HG03139 (cell line): Measurements from ENCODE around the gene CAPN1.
"Not testable (repeated sequence)": the region's sequence is repeated elsewhere in the genome, so short reads cannot be mapped to it uniquely, and the experiment has no call there.

ENCODE experiments used
- ATAC-seq: cut with Tn5 transposase; IDR thresholded peaks from one replicate; pipeline ENCODE4 v1.9.1; 2021; ENCODE audit not compliant: unreplicated experiment

Gene CAPN1

DNA sequence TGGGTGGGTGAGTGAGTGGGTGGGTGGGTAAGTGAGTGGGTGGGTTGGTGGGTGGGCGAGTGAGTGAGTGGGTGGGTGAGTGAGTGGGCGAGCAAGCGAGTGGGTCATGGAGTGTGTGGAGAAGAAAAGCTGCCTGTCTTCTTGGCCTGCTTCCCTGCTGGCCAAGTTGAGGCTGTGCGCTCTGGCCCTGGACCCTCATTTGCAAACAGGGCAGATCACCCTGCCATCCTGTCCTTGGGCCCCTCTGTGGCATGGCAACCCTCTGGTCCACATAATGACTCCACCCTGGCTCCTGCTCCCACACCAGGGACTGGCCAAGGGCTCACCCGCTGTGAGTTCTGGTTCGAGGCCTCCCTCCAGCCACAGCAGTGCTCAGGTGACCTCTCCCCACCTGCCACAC is 35.1 kb downstream of the CAPN1 start:
- ATAC-seq, result no peak

DNA sequence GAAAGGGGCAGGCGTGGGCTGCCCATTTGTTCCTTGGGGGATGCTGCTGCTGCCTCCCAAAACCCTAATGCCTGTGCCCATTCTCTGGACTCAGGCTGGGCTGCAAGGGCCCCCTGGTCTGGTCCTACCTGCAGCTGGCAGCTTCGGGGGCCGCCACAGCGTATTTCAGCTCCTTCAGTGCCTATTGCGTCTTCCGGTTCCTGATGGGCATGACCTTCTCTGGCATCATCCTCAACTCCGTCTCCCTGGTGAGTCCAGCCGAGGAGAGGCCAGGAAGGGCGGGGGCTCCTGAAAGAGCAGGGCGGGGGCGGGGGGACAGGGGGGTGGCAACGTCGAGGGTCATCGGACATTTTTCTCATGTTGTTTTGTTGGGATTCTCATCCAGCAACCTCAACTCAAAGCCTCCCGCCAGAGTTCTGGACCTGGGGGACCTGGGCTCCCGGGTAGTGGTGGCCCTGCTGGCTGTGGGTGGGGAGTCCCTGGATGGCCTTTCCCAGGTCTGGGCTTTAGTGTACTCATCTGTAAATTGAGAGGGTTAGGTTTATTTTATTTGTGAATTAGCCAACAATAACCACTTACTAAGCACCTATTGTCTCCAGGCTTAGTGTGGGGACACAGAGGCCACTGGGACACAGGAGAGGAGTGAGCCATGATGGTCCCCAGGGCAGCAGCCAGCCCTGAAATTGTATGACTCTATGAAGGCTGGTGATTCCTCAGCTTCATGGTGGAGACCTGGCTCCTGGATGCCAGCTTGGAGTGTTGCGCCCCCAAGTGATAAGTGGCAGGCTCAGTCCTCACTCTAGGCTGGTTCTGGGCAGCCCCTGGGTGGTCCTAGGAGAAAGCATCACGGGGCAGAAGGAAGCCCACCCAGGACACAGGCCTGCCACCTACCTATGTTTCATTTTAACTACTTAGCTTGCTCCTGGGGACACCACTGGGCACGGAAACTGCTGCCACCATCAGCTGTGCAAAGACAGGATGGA is 36.0 kb downstream of the CAPN1 start:
- ATAC-seq, result no peak

DNA sequence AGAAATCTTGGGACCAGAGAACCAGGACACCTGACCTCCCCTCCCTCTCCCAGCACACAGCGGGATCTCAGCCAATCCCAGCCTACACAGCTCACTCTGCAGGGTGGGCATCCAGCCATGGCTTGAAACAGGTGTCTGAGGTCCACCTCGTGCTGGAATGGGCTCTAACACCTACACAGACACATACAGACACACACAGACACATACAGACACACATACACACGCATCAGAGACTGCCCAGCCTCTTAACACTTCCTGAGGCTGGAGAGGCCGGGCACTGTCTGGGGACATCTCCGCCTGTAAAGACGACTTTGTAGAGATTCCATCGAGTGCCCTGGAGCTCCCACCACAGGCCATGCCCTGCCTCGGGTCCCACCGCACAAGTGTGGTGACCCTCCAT is 36.7 kb downstream of the CAPN1 start:
- no peak for ATAC-seq

DNA sequence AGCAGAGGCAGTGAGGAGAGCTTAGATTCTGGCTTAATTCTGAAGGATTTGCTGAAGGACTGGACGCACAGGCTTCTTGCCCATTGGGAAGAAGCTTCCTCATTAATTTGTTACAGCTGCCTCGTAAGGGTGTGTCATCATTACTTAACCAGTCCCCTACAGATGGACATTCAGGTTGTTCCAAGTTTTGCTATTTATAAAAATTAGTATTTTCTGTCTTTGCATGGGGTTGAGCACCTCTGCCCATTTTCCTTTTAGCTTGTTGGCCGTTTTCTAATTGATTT is 38.1 kb downstream of the CAPN1 start:
- ATAC-seq, result no peak

DNA sequence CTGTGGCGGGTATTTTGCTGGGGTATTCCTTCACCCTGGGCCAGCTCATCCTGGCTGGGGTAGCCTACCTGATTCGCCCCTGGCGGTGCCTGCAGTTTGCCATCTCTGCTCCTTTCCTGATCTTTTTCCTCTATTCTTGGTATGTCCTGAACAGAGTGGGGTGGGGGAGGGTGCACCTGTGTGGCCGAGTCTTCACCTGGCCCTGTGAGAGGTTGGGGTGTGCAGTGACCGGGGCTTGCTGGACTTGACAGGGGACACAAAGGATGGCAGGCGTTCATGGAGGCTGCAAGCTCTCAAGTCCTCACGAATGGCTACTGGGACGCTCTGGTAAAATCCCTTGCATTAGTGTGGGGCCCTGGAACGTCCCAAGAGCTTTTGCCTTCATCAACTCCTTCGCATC is 39.3 kb downstream of the CAPN1 start:
- no peak for ATAC-seq

DNA sequence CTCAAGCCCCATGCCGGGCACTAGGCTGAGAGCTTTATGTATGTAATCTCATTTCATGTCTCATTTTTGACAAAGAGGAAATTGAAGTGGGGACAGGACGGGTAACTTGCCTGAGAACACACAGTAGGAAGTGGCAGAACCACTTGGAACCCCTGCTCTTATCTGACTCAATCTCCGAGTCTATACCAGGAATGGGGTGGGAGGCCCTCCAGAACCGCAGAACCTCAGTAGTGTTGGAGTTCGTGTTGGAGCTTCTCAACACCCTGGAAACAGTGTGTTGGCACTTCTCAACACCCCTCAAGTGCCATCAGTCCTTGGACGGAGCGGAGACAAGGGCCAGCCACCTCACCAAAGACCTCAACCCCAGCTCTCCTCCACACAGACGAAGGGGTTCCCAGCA is 41.3 kb downstream of the CAPN1 start:
- no peak for ATAC-seq

DNA sequence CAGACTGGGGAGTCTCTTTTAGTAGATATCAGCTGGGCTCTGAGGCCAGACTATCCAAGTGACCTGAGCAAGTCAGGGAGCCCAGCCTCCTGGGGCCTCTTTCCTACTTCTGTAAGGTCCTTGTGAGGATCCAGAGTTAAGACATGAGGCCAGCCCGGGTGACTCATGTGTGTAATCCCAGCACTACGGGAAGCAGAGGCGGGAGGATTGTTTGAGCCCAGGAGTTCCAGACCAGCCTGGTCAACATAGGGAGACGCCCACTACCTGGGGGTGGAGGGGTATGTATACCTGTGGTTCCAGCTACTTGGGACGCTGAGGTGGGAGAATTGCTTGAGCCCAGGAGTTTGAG is 43.2 kb downstream of the CAPN1 start:
- no peak for ATAC-seq

DNA sequence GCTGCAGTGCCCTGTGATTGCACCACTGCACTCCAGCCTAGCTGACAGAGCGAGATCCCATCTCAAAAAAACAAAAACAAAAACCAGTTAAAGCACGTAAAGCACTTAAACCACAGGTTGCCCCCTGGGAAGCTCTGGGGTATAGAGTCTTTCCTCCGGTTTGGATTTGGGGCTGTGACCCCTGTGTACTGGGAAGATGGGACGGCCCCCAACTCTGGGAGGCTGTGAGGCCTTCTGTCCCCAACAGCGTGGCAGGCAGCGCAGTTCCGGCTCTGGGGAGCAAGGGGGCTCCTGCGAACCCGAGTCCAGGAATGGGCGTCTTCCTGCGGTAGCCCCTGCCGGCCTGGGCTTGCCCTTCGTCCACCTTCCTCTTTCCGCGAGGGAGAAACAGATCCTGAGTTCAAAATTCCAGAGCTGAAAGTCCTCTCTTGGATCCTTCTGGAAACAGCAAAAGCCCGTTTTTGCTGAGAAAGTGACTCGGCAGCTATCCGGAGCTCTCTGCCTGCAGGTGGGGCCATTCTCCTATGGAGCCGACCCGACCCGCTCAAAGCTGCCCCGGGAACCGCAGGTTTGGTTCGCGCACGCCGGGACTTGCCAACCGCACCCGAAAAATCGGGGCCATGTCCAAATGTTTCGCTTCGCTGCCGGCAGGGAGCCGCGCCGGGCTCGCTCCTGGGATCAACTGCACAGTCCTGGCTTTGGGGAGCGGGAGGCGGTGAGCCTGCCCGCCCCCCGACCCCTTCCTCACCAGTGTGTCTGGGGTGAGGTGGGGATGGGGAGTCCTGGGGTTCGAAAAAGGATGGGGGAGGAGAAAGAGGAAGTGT is 43.8 kb downstream of the CAPN1 start:
- no peak for ATAC-seq

DNA sequence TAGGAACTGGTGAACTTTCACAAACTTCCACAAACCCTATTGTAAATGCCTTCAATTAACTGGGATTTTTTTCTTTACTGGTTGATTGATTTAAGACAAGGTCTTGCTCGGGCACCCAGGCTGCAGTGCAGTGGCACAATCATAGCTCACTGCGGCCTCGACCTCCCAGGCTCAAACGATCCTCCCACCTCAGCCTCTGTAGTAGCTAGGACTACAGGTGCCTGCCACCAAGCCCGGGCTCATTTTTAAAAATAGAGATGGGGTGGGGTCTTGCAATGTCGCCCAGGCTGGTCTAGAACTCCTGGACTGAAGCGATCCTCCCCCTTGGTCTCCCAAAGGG is 44.3 kb downstream of the CAPN1 start:
- ATAC-seq, result no peak

DNA sequence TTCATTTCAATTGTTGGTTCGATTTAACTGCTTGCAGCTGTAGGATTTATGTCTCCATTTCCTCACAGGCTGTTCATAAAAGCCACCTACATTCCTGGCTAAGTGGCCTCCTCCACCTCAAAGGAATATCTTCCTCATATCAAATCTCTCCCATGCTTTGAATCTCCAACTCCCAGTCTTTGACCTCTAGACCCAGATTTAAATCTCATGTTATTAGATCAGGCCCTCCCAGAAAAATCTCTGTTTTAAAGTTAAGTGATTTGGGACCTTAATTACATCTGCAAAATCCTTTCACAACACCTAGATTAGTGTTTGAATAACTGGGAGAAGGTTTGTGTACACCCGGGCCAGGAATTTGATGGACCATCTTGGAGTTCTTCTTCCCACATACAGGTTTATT is 46.2 kb downstream of the CAPN1 start:
- no peak for ATAC-seq

DNA sequence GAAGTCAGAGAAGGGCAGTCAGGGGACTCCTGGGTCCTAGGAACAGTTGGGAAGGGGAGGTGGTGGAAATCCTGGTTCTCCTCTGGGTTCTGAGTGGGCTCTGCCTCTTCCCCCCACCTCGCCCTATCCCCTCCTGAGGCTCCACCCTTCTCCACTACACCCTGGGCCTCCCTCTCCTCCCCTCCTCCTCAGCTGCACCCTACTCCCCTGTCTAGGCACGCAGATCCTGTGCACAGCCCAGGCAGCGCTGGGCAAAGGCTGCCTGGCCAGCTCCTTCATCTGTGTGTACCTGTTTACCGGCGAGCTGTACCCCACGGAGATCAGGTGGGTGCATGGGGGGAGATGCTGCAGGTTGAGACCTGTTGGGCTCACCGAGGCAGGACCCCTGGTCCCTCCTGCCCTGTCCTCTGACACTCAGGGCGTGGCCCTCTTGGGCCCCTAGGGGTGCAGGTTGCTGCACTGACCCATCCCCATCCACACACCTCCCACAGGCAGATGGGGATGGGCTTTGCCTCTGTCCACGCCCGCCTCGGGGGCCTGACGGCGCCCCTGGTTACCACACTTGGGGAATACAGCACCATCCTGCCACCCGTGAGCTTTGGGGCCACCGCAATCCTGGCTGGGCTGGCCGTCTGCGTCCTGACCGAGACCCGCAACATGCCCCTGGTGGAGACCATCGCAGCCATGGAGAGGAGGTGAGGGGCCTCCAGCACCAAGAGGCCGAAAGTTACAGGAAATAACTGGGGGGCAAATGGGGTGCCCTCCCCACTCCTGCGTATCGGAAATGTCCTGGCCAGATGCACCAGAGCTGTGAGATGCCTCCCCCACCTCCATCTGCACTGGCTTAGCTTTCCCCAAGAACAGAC is 54.7 kb downstream of the CAPN1 start:
- no peak for ATAC-seq

DNA sequence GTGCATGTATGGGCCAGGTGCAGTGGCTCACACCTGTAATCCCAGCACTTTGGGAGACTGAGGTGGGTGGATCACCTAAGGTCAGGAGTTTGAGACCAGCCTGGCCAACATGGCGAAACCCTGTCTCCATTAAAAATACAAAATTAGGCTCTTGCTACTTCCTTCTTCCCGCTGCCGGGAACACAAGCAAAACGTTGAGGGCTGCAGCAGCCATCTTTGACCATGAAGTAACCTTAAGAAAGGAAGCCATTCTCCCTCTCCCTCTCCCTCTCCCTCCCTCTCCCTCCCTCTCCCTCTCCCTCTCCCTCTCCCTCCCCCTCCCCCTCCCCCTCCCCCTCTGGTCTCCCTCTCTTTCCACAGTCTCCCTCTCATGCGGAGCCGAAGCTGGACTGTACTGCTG is 56.6 kb downstream of the CAPN1 start:
- ATAC-seq, result not testable (repeated sequence)

DNA sequence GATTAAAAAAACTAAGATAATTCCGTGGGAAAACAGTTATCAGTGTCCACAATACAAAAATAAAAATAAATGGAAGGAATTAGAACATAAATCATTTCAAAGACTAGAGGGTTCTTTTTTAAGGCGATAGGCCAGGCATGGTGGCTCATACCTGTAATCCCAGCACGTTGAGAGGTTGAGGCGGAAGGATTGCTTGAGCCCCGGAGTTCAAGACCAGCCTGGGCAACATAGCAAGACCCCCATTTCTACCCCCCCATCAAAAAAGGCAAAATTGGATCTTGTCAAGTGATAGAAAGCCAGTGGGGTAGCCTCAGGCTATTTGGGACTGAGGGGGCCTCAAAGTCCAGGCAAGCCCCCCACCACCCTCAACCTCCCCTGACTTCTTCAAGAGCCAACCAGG is 59.4 kb downstream of the CAPN1 start:
- ATAC-seq, result no peak

DNA sequence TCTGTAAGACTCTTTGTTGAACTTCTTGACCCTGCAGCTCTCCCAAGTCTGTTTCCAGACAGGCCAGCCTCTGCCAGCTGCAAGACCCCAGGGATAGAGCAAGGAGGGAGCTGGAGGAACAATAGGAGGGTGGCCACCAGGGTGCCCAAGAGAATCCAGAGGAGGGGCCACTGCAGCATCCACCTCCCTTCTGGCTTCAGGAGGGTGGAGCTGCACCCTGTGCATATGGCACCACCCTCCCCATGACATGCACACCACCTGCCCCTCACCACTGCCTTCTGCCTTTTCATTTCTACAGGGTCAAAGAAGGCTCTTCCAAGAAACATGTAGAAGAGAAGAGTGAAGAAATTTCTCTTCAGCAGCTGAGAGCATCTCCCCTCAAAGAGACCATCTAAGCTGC is 60.0 kb downstream of the CAPN1 start:
- ATAC-seq, result no peak

DNA sequence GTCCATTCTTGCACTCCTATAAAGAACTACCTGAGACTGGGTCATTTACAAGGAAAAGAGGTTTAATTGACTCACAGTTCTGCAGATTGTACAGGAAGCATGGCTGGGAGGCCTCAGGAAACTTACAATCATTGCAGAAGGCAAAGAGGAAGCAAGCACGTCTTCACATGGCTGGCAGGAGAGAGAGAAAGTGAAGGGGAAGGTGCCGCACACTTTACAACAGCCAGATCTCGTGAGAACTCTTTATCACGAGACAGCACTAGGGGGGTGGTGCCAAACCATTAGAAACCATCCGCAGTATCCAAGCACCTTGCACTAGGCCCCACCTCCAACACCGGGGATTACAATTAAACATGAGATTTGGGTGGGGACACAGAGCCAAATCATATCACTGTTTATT is 60.7 kb downstream of the CAPN1 start:
- ATAC-seq, result no peak

DNA sequence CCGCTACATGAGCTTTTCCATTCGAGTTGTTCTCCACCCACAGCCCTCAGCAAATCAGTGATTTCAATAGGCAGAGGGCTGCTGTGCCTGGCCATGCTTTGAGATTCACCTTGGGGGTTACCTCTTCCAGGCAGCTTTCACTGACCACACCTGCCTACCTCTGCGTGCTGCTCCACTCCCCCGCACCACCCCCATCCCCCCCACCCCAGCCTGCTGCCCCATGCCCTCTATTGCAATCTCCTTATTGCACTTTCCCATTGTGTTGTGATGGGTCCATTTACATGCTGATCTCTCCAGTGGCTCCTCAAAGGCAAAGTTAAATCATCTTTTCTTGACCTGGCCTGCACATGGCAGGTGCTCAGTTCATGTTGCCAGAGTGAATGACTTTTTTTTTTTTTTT is 62.1 kb downstream of the CAPN1 start:
- ATAC-seq, result no peak

DNA sequence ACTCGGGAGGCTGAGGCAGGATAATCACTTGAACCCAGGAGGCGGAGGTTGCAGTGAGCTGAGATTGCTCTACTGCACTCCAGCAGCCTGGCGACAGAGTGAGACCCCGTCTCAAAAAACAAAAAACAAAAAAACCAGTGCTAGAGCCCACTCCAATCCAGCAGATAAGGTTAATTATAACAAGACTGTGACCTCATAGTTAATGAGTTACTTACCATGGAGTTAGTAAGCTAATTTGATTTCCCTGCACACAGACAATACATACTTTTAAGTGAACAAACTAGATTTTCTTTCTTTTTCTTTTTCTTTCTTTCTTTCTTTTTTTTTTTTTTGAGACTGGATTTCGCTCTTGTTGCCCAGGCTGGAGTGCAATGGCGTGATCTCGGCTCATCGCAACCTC is 63.3 kb downstream of the CAPN1 start:
- not testable (repeated sequence) for ATAC-seq

DNA sequence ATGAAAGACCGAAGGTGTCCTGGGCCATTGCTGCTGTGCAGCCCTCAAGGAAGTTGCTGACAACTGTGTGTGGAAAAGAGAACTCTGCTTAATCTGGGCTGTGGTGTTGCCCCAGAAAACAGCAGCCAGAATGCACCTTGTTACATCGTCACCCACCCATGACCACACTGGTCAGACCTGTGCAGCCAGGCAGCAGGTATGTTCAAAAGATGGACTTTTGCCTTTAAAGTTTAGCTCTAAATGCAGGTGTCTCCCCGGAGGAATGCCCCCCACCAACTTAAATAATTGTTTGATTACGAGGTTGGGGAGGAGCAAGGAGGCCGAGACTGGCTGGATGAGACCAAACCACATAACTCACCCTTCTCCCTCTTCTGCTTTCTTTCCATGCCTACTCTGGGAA is 64.8 kb downstream of the CAPN1 start:
- no peak for ATAC-seq

DNA sequence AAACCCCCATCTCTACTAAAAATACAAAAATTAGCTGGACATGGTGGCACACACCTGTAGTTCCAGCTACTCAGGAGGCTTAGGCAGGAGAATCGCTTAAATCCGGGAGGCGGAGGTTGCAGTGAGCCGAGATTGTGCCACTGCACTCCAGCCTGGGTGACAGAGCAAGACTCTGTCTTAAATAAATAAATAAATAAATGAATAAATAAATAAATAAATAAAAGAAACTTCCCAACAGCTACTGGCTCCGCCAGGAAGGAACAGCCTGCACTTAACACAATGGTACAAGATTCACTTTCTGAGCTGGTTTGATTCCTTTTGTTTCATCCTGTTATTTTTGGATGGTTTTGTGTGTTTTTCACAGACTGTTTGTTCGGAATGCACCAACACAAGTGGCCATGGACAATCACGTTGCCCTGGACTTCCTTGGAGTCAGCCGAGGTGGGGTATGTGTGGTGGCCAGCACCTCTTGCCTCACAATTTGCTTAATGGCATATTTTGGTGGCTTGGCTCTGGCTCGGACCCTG is 66.5 kb downstream of the CAPN1 start:
- ATAC-seq, result not testable (repeated sequence)

DNA sequence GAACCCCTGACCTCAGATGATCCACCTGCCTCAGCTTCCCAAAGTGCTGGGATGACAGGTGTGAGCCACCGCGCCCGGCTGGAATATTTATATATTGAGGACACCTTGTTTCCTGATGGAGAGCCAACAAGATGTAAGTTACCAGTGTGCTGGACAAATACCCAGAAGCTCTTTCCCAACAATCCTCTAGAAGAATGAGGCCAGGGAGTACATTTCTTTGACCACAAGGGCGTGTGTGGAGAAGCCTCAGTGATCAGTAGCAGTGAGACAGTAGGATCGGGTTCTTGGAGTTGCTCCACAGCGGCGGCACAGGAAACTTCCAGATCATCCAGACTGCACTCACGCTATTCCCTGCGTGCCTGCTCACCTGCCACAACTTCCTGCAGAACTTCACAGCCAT is 69.7 kb downstream of the CAPN1 start:
- ATAC-seq, result no peak

DNA sequence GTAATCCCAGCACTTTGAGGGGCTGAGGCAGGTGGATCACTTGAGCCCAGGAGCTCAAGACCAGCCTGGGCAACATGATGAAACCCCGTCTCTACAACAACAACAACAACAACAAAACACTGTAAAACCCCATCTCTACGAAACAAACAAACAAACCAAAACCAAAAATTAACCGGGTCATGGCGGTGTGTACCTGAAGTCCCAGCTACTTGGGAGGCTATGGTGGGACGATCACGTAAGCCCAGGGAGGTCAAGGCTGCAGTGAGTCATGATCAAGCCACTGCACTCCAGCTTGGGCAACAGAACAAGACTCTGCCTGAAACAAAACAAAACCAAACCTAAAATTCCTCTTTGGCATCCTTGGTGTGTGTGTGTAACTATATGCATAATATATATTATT is 73.0 kb downstream of the CAPN1 start:
- no peak for ATAC-seq
